ENCODE results near the gene TUBA3E. TPM values are rescaled to one million over a fixed set of nuclear protein-coding genes. Genes with fewer than 3 reads are reported as not detected.

Gene TUBA3E
- total RNA-seq, 4 donors from 2014 or later: not detected

- TF ChIP-seq CTCF (IDR thresholded peaks at IDR 0.05; ENCODE audit: low read depth): no peak
Observed at GRCh38 chr2:130169896-130170295, 28.3 kb downstream of the TUBA3E start.

- no peak for TF ChIP-seq CTCF (IDR thresholded peaks at IDR 0.05; ENCODE audit: low read depth)
Observed at GRCh38 chr2:130165293-130166016, 32.8 kb downstream of the TUBA3E start.

- no peak for TF ChIP-seq CTCF (IDR thresholded peaks at IDR 0.05; ENCODE audit: low read depth)
Observed at GRCh38 chr2:130162968-130163367, 35.3 kb downstream of the TUBA3E start.

- no peak for TF ChIP-seq CTCF (IDR thresholded peaks at IDR 0.05; ENCODE audit: low read depth)
Observed at GRCh38 chr2:130160131-130160530, 38.1 kb downstream of the TUBA3E start.

- TF ChIP-seq CTCF (IDR thresholded peaks at IDR 0.05; ENCODE audit: low read depth): no peak
Observed at GRCh38 chr2:130158631-130159030, 39.6 kb downstream of the TUBA3E start.

GRCh38 chr2:130156624-130157004, 41.6 kb downstream of the TUBA3E start:
- TF ChIP-seq CTCF (IDR thresholded peaks at IDR 0.05; ENCODE audit: low read depth): no peak

GRCh38 chr2:130154773-130155765, 43.2 kb downstream of the TUBA3E start:
- TF ChIP-seq CTCF (IDR thresholded peaks at IDR 0.05; ENCODE audit: low read depth): no peak

All from subcutaneous adipose tissue (tissue), 4 donors.